Pulmonary artery endothelial cell (primary cell): ENCODE data around the gene DCLRE1B. TPM values are rescaled to one million over a fixed set of nuclear protein-coding genes. Genes with fewer than 3 reads are reported as not detected.

Experiments used
- DNase-seq: peaks from one replicate; pipeline ENCODE4 v3.0.0-alpha.2; 2011; ENCODE audit warnings: low read depth, low spot score
- total RNA-seq: library from RNA; depleted of rRNA; stranded (reverse); fragments of >200 nt; gene quantifications from 2 replicates; pipeline ENCODE4 v1.2.3, GENCODE V29; 2014

Gene DCLRE1B
- total RNA-seq, 1 donor from 2014 or later = 3.4 TPM

DNA sequence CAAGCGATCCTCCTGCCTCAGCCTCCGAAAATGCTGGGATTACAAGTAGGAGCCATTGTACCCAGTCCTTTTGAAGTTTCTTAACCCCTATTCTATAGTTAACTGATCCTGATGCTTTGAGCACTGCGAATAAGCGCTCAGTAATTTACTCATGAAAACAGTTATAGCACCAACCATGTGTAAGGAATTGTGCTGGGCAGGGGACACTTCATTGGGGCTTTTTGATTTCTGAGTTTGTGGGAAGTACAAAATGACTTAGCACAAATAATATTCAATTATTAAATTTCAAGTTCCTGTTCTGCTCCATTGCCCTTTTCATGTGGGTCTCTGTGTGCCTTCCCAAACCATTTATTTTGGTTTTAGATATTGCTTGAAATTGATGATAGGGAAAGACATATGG is 17.8 kb downstream of the DCLRE1B start:
- no peak for DNase-seq

DNA sequence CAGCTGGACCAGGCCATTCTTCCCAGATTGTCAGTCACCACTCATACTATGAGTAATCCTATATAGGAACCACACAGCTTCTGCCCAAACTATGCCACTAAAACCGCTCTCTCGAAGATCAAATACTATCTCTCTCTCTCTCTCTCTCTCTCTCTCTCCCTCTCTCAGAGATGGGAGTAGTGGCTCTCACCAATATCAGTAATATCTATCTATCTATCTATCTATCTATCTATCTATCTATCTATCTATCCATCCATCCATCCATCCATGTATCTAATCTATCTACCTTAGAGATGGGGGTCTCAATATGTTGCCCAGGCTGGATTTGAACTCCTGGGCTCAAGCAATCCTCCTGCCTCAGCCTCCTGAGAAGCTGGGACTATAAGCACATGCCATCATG is 19.3 kb downstream of the DCLRE1B start:
- DNase-seq = no peak

DNA sequence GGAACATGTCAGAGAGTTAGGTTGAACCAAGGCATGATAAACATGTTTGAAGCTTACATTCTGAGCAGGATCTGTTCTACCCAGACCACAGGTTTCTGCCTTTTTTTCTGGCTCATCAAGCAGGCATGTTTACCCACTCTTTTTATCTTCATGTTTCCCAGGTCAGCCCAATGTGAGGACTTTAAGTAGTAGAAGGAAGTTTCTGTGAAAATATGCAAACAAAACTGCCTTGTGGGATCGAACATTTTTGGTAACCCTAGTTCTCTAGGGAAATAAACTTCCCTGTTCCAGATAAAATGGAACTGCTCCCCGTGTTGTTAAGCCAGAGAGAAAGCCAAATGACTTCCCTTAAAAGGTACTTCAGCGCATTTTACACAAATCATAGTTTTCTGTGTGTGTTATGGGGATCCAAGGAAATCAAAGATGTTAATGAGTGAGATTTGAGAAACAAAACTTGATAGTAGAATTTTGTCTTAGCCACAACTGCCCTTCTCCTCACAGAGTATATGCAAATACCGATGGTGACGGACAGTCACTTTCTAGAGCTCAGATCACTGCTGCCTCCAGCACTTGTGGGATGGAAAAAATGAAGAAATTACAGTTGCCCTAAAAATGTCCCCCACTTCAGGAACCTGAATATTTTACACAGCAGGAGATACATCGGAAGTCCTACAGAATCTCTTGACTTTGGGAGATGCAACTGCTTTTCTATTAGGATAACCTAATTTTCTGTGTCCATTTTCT is 23.2 kb downstream of the DCLRE1B start:
- no peak for DNase-seq

DNA sequence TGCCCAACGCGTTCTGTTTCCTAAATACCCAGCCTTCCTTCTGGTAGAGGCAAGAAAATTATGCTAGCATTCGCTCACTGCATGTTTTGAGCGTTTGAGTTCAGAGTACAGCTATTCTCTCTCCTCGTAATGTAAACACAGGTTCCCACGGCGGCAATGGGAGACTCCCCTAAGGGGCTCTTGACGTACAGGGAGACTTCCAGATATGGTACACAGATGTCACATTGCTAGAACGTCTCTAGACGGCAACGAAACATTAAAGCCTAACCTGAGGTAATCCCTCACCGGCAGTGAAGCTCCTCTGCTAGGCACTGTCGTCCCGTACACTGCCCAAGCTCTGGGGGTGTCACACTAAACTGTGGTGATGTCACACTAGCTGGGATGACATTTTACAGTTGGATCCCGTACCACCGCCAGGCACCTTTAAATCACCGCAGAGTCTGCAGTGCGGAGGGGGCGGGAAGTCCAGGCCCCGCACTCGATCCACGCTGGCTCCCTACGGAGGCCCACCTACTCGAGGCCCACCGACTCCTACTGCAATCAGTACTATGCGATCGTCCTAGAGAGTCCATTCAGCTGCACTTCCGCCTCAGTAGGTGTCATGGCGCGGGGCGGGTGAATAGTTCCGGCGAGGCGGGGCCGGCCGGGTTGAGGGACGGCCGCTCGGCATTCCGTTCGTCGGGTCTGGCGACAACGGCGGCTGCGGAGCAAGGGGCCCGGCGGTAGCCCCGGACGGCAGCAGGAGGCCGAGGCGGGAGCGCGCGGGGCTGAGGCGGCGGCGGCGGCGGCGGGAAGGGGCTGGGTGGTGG is 24.0 kb downstream of the DCLRE1B start, which contains the start of gene HIPK1:
Gene HIPK1 (plus strand): TSS at position 384 of the 809 bp plus-strand sequence.
- DNase-seq = peak; percentile 58

DNA sequence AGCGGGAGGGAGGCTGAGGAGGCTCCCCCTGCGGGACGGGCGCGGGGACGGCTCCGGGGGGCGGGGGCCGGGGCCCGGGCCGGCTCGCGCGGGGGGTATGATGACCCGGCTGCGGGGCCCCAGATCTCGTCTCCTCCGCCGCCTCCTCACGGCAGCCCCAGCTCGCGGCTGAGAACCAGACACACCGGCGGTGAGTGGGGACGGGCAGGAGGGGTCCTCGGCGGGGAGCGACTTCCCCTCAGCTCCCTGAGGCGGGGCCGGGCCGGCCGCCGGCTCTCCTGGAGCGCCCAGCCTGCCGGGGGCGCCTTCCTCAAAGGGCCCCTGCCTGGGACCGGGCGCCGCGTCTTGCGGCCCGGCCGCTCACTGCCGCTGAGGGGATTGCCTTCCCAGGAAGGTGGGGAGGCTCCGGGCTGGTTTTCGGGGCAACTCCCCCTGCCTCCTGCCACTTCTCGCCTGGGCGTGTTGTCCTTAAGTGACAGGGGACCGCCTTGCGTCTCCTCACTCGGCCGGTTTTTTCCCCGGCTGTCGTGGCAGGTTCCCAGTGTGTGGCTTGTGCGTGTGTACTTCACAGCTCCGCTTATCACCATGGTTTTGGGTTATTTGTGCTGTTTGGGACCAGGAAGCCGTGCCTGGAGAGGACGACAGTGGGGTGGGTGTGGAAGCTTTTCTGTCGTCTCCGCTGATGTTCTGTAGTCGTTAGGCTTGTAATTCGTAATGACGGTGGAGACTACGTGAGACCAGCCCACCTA is 24.8 kb downstream of the DCLRE1B start:
- no peak for DNase-seq

DNA sequence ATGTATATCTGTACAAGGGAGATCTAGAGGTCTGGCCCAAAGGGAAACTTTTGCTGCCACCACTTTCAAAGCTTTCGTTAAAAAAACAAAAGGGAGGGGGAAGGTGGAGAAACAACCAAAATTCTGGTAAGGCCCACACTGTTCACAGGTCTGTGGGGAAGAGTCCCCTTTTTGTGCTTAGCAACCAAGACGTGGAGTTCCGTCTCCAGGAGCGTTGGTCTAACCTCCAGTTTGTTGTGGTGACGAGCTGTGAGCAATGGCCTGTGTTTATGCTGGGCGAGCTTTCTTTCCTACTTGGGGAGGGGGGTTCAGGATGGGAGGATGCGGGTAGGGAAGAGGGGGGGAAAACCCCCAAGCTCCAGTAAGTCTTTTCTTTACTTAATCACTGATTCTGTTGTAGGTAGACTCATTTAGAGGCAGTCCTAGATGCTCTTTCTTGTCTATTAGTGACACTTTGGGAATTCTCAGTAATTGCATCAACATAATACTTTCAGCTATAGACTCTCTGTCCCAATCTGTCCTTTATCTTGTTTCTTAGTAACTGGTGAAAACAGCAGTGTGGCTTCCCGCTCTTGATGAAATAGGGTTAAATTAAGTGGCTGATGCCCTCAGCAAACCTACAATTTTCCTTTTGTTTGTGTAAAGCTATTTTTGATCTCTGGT is 25.5 kb downstream of the DCLRE1B start:
- peak; percentile 76 for DNase-seq

DNA sequence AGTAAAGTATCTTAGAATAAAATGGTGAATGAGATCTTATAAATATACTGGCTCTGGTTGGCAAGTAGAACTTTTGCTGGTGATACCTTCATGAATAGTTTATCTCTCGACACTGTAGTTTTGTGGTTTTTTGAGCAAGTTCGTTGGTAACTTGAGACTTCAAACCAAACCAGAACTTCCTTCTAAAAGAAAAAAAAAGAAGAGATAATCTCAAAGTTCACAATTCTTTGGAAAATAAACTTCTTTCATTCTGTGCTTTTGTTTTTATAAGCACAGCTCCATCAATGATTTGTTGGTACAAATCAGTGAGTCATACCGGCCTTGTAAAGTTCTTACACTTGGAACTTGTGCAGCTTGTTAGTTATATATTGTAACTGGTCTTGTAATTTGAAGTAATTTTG is 26.3 kb downstream of the DCLRE1B start:
- DNase-seq = no peak

DNA sequence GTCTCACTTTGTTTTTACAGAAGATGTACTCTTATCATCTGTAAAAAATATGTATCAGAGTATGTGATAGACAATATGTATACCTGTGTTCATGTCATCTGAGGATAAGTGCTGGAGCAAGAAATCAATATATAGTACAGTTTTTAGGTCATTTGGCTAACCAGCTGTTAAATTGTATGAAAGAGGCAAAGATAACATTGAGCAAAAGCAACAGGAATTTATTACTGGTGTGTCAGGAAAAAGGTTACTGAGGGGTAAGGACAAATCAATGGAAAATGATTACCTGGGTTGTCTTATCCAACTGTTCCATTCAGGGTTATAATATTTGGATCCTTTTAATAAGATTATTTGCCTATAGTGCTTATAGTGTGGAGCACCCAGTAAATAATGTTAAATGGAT is 28.9 kb downstream of the DCLRE1B start:
- no peak for DNase-seq

DNA sequence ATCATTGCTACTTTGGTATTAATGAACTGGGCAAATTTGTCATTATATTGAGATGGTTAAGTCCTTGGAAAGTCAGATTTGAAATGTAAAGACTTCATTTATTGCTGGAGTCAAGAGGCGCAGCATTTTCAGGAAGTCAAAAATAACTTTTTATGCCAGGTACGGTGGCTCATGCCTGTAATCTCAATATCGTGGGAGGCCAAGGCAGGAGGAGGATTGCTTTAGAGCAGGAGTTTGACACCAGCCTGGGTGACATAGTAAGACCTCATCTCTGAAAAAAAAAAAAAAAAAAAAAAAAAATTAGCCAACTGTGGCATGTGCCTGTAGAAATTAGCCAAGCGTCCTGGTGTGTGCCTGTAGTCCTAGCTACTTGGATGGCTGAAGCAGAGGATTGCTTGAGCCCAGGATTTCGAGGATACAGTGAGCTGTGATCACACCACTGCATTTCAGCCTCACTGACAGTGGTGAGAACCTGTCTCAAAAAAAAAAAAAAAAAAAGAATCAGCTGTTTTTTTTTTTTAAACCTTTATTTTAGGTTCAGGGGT is 29.5 kb downstream of the DCLRE1B start:
- no peak for DNase-seq

DNA sequence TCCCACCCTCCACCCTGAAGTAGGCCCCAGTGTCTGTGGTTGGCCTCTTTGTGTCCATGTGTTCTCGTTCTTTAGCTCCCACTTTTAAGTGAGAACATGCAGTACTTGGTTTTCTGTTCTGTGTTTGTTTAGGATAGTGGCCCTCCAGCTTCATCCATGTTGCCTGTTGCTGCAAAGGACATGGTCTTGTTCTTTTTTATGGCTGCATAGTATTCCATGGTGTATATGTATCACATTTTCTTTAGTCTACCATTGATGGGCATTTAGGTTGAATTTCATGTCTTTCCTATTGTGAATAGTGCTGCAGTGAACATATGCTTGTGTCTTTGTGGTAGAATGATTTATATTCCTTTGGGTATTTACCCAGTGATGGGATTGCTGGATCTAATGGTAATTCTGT is 30.1 kb downstream of the DCLRE1B start:
- no peak for DNase-seq

DNA sequence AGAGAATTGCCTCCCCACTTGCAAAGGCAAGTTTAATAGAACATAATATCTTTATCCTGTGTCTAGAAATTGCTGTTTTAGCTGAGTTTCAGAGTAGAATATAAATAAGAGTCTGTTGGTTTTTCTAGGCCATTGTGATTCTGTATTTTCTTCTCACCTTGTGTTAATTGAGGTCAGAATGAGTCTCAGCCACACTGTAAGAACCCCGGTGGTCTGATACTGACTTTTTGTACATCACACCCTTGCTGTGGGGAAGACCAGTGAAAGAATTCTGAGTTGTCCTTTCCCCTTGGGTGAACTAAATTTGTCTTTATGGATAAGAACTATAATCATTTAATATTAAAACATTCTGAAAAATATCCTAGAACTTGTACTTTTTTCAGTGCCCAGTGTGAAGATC is 30.8 kb downstream of the DCLRE1B start:
- DNase-seq = no peak

DNA sequence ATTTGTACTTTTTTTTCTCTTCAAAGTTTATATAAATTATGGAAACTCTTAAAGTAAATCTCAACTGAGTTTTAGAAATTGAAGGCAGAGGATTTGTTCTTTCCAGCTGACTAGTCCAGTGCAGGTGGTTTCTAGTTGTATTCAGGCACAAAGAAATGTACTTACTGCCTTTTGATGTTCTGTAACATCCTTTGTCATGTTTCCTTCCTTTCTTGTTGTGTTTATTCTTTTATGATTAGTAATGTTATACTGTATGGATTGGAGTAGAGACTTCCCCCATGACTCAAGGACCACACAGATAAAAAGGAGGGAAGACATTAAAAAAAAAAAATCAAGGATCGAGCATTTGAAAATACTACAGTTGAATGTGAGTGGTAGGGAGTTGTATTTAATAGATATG is 32.0 kb downstream of the DCLRE1B start:
- DNase-seq = no peak

DNA sequence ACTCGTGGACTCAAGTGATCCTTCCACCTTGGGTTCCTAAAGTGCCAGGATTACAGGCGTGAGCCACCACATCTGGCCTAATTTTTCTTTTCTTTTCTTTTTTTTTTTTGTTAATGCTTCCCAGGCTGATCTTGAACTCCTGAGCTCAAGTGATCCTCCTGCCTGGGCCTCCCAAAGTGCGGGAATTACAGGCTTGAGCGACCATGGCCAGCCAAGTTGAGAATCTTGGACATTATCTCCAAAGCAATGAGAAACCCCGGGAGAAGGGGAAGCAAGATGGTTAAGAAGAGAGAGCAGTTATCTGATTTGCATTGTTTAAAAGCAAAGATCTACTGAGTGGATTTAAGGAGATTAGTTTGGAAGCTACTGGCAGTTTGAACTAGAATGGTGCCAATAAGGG is 33.1 kb downstream of the DCLRE1B start:
- no peak for DNase-seq

DNA sequence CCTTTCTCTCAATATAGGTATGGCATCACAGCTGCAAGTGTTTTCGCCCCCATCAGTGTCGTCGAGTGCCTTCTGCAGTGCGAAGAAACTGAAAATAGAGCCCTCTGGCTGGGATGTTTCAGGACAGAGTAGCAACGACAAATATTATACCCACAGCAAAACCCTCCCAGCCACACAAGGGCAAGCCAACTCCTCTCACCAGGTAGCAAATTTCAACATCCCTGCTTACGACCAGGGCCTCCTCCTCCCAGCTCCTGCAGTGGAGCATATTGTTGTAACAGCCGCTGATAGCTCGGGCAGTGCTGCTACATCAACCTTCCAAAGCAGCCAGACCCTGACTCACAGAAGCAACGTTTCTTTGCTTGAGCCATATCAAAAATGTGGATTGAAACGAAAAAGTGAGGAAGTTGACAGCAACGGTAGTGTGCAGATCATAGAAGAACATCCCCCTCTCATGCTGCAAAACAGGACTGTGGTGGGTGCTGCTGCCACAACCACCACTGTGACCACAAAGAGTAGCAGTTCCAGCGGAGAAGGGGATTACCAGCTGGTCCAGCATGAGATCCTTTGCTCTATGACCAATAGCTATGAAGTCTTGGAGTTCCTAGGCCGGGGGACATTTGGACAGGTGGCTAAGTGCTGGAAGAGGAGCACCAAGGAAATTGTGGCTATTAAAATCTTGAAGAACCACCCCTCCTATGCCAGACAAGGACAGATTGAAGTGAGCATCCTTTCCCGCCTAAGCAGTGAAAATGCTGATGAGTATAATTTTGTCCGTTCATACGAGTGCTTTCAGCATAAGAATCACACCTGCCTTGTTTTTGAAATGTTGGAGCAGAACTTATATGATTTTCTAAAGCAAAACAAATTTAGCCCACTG is 35.5 kb downstream of the DCLRE1B start:
- DNase-seq = no peak

DNA sequence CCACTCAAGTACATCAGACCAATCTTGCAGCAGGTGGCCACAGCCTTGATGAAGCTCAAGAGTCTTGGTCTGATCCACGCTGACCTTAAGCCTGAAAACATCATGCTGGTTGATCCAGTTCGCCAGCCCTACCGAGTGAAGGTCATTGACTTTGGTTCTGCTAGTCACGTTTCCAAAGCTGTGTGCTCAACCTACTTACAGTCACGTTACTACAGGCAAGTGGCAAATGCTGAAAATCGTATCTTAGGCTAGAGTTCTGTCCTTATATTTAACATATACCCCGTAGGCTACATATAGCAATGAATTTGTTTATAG is 36.1 kb downstream of the DCLRE1B start:
- no peak for DNase-seq

DNA sequence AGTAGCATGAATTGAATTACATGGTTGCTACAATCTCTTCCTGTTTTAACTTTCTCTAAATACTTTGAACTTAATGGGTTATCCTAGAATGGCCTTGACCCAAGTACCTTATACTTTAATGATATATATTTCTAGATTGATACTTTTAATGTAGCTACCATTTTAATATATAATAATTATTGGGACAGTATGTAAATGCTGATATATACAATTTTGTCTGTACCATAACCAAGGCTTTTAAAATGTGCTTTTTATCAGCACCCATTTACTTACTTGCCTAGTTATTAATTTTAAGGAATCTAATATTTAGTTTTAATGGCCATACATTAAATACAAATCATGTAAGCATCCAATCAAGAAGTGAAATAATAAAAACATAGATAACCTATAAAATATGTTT is 37.4 kb downstream of the DCLRE1B start:
- DNase-seq = no peak

DNA sequence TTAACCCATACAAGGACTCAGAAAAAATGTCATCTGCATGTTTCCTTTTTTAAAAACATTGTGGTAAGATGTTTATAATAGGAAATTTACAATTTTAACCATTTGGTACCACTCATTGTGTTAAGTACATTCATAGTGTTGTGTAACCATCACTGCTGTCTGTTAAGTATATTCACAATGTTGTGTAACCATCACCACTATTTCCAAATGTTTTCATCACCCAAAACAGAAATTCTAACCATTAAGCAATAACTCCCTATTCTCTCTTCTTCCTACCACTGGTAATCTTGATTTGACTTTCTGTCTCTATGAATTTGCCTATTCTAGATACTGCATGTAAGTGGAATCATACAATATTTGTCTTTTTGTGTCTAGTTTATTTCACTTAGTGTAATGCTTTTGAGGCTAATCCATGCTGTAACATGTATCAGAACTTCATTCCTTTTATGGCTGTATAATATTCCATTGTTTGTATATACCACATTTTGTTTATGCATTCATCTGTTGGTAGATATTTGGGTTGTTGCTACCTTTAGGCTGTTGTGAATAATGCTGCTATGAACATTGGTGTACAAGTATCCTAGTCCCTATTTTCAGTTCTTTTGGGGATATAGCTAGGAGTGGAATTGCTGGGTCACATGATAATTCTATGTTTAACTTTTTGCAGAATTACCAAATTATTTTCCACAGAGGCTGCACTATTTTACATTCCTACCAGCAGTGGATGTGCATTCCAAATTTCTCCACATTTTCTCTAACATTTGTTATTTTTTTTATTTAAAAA is 38.1 kb downstream of the DCLRE1B start:
- no peak for DNase-seq

DNA sequence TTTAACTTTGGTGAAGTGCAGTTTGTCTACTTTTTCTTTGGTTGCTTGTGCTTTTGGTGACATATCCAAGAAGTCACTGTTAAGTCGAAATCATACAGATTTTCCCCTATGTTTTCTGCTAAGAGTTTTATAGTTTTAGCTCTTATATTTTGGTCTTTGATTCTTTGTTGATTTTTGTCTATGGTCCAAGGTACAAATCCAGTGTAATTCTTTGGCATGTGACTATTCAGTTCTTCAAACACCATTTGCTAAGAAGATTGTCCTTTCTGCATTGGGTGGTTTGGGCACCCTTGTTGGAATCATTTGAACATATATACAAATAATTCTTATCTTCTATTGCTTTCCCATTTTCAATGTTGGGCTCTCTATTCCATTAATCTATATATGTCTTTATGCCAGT is 40.2 kb downstream of the DCLRE1B start:
- no peak for DNase-seq

DNA sequence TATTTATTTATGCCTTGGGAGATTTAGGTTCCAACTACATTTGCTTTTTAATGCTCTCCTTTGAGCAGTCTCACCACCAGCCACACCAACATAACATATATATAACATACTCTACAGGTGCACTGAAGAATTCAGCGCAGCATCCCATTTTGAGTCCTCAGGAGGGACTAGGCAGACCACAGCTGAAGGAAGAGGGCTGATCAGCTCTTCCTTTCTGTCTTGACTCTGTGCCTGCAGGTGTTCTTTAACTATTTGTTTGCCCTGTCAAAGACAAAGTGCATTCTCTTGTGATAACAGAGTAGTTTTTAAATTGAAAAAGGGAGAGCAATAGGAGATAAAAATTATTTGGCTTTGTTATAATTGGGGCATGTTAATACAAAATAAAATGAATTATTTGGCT is 41.0 kb downstream of the DCLRE1B start:
- DNase-seq = no peak
